Measurements from ENCODE around the gene SREBF2.

SREBF2 gene

GRCh38 chr22:41909310-41910049 lies 76.6 kb downstream of the SREBF2 start:
- in situ Hi-C loops (cut with HindIII; ENCODE audit: low sequenced_read_pairs): no loop called here
- TF ChIP-seq CTCF (IDR thresholded peaks at IDR 0.05; ENCODE audit: low read depth, low read length, missing control alignments): no peak
- no peak overlapping the region for H3K4me3 ChIP-seq (ENCODE audit: low read depth, low read length)
- DNase-seq (ENCODE audit: low read depth): no peak

GRCh38 chr22:41910050-41911000 lies 77.4 kb downstream of the SREBF2 start:
- in situ Hi-C loops (cut with HindIII; ENCODE audit: low sequenced_read_pairs): no loop called here
- no peak overlapping the region for H3K4me3 ChIP-seq (ENCODE audit: low read depth, low read length)
- DNase-seq (ENCODE audit: low read depth): no peak

GRCh38 chr22:41911001-41911611 lies 78.2 kb downstream of the SREBF2 start:
- in situ Hi-C loops (cut with HindIII; ENCODE audit: low sequenced_read_pairs): no loop called here
- no peak for TF ChIP-seq CTCF (IDR thresholded peaks at IDR 0.05; ENCODE audit: low read depth, low read length, missing control alignments)
- no peak overlapping the region for H3K4me3 ChIP-seq (ENCODE audit: low read depth, low read length)
- no peak for DNase-seq (ENCODE audit: low read depth)

More at GRCh38 chr22:41910050-41911000, 77.4 kb downstream of the SREBF2 start:
- TF ChIP-seq CTCF (IDR thresholded peaks at IDR 0.05; ENCODE audit: low read depth, low read length, missing control alignments): no peak

- no peak overlapping the region for H3K4me3 ChIP-seq (ENCODE audit: low read depth, low read length)
- no peak for TF ChIP-seq CTCF (IDR thresholded peaks at IDR 0.05; ENCODE audit: low read depth, low read length, missing control alignments)
- in situ Hi-C loops (cut with HindIII; ENCODE audit: low sequenced_read_pairs): no loop called here
Observed at GRCh38 chr22:41912338-41913039, 79.6 kb downstream of the SREBF2 start.

GRCh38 chr22:41913040-41913719 lies 80.3 kb downstream of the SREBF2 start:
- in situ Hi-C loops (cut with HindIII; ENCODE audit: low sequenced_read_pairs): no loop called here
- DNase-seq (ENCODE audit: low read depth): no peak
- TF ChIP-seq CTCF (IDR thresholded peaks at IDR 0.05; ENCODE audit: low read depth, low read length, missing control alignments): no peak
- no peak overlapping the region for H3K4me3 ChIP-seq (ENCODE audit: low read depth, low read length)

More at GRCh38 chr22:41912338-41913039, 79.6 kb downstream of the SREBF2 start:
- DNase-seq (ENCODE audit: low read depth): no peak
